HepG2 (cell line): ENCODE measurements around the gene H6PD. TPM values are rescaled to one million over a fixed set of nuclear protein-coding genes. Genes with fewer than 3 reads are reported as not detected.

Source experiments
- ATAD3A ChIP-seq: sonication (generic); formaldehyde crosslinking; IDR thresholded peaks from 2 replicates; pipeline ENCODE4 v1.4.0; 2020; ENCODE audit warnings: missing genetic modification reagents
- CEBPG ChIP-seq: IDR thresholded peaks from 2 replicates; pipeline ENCODE4 v1.6.1; 2016
- CREBL2 ChIP-seq: sonication (generic); formaldehyde crosslinking; IDR thresholded peaks from 2 replicates; pipeline ENCODE4 v1.8.1; 2023; ENCODE audit warnings: missing genetic modification reagents, mild to moderate bottlenecking, borderline replicate concordance
- GATAD2A ChIP-seq: IDR thresholded peaks from 2 replicates; pipeline ENCODE4 v1.6.1; 2016
- ISL2 ChIP-seq: sonication (generic); formaldehyde crosslinking; IDR thresholded peaks from 2 replicates; pipeline ENCODE4 v1.5.0; 2020; ENCODE audit warnings: missing genetic modification reagents
- KAT8 ChIP-seq: IDR thresholded peaks from 2 replicates; pipeline ENCODE4 v1.6.1; 2016; ENCODE audit warnings: missing genetic modification reagents, missing compliant biosample characterization
- MED1 ChIP-seq: sonication (generic); formaldehyde crosslinking; IDR thresholded peaks from 2 replicates; pipeline ENCODE4 v1.4.0; 2020; ENCODE audit warnings: missing genetic modification reagents
- MEIS1 ChIP-seq: sonication (generic); formaldehyde crosslinking; IDR thresholded peaks from 2 replicates; pipeline ENCODE4 v1.9.0; 2021; ENCODE audit warnings: mild to moderate bottlenecking, missing genetic modification reagents, moderate library complexity, borderline replicate concordance
- PAWR ChIP-seq: sonication (generic); formaldehyde crosslinking; IDR thresholded peaks from 2 replicates; pipeline ENCODE4 v1.4.0; 2020; ENCODE audit warnings: missing genetic modification reagents, mild to moderate bottlenecking, borderline replicate concordance
- PLRG1 ChIP-seq: fragments of 450-650 bp; conservative IDR thresholded peaks from 2 replicates; pipeline ENCODE4 v1.6.1; 2016
- POLR2G ChIP-seq: fragments of 200-400 bp; formaldehyde crosslinking; IDR thresholded peaks from 2 replicates; pipeline ENCODE4 v1.6.1; 2018; ENCODE audit warnings: mild to moderate bottlenecking, low read depth, low read length, moderate library complexity
- RARA ChIP-seq: IDR thresholded peaks from 2 replicates; pipeline ENCODE4 v1.6.1; 2016; ENCODE audit warnings: missing genetic modification reagents, missing compliant biosample characterization
- SKI ChIP-seq: fragments of 450-650 bp; IDR thresholded peaks from one replicate; pipeline ENCODE4 v1.6.1; 2018; ENCODE audit warnings: mild to moderate bottlenecking; ENCODE audit not compliant: partially characterized antibody
- TEAD3 ChIP-seq: optimal IDR thresholded peaks from 2 replicates; pipeline ENCODE3; 2016; ENCODE audit warnings: borderline replicate concordance
- ZC3H13 ChIP-seq: sonication (generic); formaldehyde crosslinking; IDR thresholded peaks from 2 replicates; pipeline ENCODE4 v1.8.1; 2023; ENCODE audit warnings: mild to moderate bottlenecking, missing genetic modification reagents, moderate library complexity
- ZMYM3 ChIP-seq: sonication (generic); formaldehyde crosslinking; IDR thresholded peaks from 2 replicates; pipeline ENCODE4 v1.5.1; 2020; ENCODE audit warnings: mild to moderate bottlenecking, missing genetic modification reagents
- ZNF296 ChIP-seq: sonication (generic); formaldehyde crosslinking; conservative IDR thresholded peaks from 2 replicates; pipeline ENCODE4 v1.5.0; 2020; ENCODE audit warnings: mild to moderate bottlenecking, missing genetic modification reagents
- ZNF530 ChIP-seq: sonication (generic); formaldehyde crosslinking; IDR thresholded peaks from 2 replicates; pipeline ENCODE4 v1.5.0; 2020; ENCODE audit warnings: low read depth, mild to moderate bottlenecking, missing genetic modification reagents
- ZNF564 ChIP-seq: sonication (generic); formaldehyde crosslinking; IDR thresholded peaks from 2 replicates; pipeline ENCODE4 v1.8.1; 2023; ENCODE audit warnings: mild to moderate bottlenecking, missing genetic modification reagents
- ZNF652 ChIP-seq: IDR thresholded peaks from 2 replicates; pipeline ENCODE4 v1.6.1; 2016; ENCODE audit warnings: low read depth, borderline replicate concordance
- ZNF687 ChIP-seq: sonication (generic); formaldehyde crosslinking; IDR thresholded peaks from 2 replicates; pipeline ENCODE4 v1.5.1; 2020; ENCODE audit warnings: mild to moderate bottlenecking, missing genetic modification reagents, moderate library complexity
- polyA plus RNA-seq, 8 experiments: library from polyadenylated mRNA; depleted of rRNA in 3 of 8; stranded (reverse) in 7 of 8; unstranded in 1 of 8; fragments of >200 nt; fragmentation: Illumina TruSeq in 4 of 8; extraction: Trizol in 4 of 8; gene quantifications; 2 replicates each; pipeline versions ENCODE4 v1.2.1 to v1.2.3, GENCODE V29; 2011 to 2016; ENCODE audit warnings: low read depth in 4 of 8, missing spikeins in 1 of 8, mixed read lengths in 1 of 8; ENCODE audit not compliant: insufficient read depth in 1 of 8
- total RNA-seq, 5 experiments: library from RNA; depleted of rRNA; stranded (reverse); fragments of >200 nt; fragmentation: Illumina TruSeq; extraction: Trizol; gene quantifications; 2 replicates each; pipeline ENCODE4 v1.2.3, GENCODE V29; 2016; ENCODE audit warnings: low read depth in 1 of 5
- TF ChIP-seq, protein P1 (sequence below): sonication (generic); formaldehyde crosslinking; IDR thresholded peaks from 2 replicates; pipeline ENCODE4 v1.4.0; 2020; ENCODE audit warnings: missing genetic modification reagents
- TF ChIP-seq, protein P2 (sequence below): sonication (generic); formaldehyde crosslinking; IDR thresholded peaks from 2 replicates; pipeline ENCODE4 v1.4.0; 2020; ENCODE audit warnings: missing genetic modification reagents, borderline replicate concordance
- TF ChIP-seq, protein P3 (sequence below): sonication (generic); formaldehyde crosslinking; IDR thresholded peaks from 2 replicates; pipeline ENCODE4 v1.4.0; 2020; ENCODE audit warnings: mild to moderate bottlenecking, missing genetic modification reagents

Gene H6PD
- total and polyA plus RNA-seq, 2 of the 13 experiments (the other 11 are each of a cell fraction or from before 2014, with no cell fraction given) = 9.3 to 14.1 TPM

- TF ChIP-seq, protein P1, sequence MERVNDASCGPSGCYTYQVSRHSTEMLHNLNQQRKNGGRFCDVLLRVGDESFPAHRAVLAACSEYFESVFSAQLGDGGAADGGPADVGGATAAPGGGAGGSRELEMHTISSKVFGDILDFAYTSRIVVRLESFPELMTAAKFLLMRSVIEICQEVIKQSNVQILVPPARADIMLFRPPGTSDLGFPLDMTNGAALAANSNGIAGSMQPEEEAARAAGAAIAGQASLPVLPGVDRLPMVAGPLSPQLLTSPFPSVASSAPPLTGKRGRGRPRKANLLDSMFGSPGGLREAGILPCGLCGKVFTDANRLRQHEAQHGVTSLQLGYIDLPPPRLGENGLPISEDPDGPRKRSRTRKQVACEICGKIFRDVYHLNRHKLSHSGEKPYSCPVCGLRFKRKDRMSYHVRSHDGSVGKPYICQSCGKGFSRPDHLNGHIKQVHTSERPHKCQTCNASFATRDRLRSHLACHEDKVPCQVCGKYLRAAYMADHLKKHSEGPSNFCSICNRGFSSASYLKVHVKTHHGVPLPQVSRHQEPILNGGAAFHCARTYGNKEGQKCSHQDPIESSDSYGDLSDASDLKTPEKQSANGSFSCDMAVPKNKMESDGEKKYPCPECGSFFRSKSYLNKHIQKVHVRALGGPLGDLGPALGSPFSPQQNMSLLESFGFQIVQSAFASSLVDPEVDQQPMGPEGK (CRISPR knock-in tag) = peak; percentile 36; the same call in 1 of the 2 replicates
- no peak for TF ChIP-seq CREBL2
- TF ChIP-seq ZMYM3 (CRISPR knock-in tag) = peak; percentile 59
- TF ChIP-seq ATAD3A (CRISPR knock-in tag) = no peak
- no peak for TF ChIP-seq ISL2 (CRISPR knock-in tag)
- TF ChIP-seq ZNF530 (CRISPR knock-in tag) = no peak
- peak; percentile 49 for TF ChIP-seq ZNF687 (CRISPR knock-in tag)
- peak; percentile 68 for TF ChIP-seq GATAD2A (CRISPR knock-in tag)
- no peak for TF ChIP-seq POLR2G
- TF ChIP-seq, protein P2, sequence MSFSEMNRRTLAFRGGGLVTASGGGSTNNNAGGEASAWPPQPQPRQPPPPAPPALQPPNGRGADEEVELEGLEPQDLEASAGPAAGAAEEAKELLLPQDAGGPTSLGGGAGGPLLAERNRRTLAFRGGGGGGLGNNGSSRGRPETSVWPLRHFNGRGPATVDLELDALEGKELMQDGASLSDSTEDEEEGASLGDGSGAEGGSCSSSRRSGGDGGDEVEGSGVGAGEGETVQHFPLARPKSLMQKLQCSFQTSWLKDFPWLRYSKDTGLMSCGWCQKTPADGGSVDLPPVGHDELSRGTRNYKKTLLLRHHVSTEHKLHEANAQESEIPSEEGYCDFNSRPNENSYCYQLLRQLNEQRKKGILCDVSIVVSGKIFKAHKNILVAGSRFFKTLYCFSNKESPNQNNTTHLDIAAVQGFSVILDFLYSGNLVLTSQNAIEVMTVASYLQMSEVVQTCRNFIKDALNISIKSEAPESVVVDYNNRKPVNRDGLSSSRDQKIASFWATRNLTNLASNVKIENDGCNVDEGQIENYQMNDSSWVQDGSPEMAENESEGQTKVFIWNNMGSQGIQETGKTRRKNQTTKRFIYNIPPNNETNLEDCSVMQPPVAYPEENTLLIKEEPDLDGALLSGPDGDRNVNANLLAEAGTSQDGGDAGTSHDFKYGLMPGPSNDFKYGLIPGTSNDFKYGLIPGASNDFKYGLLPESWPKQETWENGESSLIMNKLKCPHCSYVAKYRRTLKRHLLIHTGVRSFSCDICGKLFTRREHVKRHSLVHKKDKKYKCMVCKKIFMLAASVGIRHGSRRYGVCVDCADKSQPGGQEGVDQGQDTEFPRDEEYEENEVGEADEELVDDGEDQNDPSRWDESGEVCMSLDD (CRISPR knock-in tag) = peak; percentile 37; the same call in 1 of the 2 replicates
- TF ChIP-seq ZNF564 (CRISPR knock-in tag) = no peak
- TF ChIP-seq PLRG1 = no peak
- peak; percentile 57 for TF ChIP-seq CEBPG (CRISPR knock-in tag)
- TF ChIP-seq, protein P3, sequence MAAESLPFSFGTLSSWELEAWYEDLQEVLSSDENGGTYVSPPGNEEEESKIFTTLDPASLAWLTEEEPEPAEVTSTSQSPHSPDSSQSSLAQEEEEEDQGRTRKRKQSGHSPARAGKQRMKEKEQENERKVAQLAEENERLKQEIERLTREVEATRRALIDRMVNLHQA (CRISPR knock-in tag) = no peak
- TF ChIP-seq ZNF652 (CRISPR knock-in tag) = peak; percentile 94
- no peak for TF ChIP-seq MEIS1
- 0 out of 2 replicates have a peak, but pooled peaks have one; percentile 21 for TF ChIP-seq MED1 (CRISPR knock-in tag)
- TF ChIP-seq TEAD3 = peak; percentile 47
- TF ChIP-seq RARA (CRISPR knock-in tag) = peak; percentile 67
- TF ChIP-seq PAWR (CRISPR knock-in tag) = no peak
- no peak for TF ChIP-seq KAT8 (CRISPR knock-in tag)
- TF ChIP-seq ZNF296 (CRISPR knock-in tag) = no peak
- TF ChIP-seq SKI = no peak
- no peak for TF ChIP-seq ZC3H13 (CRISPR knock-in tag)
These were observed 23.2 kb upstream of the H6PD start (continued) for GRCh38 chr1:9211291-9211811.
